DOHH2 (cell line): ENCODE results near the gene SPTBN1.

ENCODE experiments used
- H3F3A ChIP-seq: fragments of 200-600 bp; sonication (generic), shearing (Covaris generic); 2 replicates; pipeline ENCODE4 v1.6.0; 2016; ENCODE audit warnings: antibody characterized with exemption, mild to moderate bottlenecking; ENCODE audit not compliant: control insufficient read depth, insufficient read depth
- H3K27ac ChIP-seq: fragments of 200-600 bp; sonication (generic); 2 replicates; pipeline ENCODE4 v1.5.1; 2014; ENCODE audit warnings: low read depth, mild to moderate bottlenecking, low read length, moderate library complexity
- H3K27me3 ChIP-seq: fragments of 200-600 bp; sonication (generic); 2 replicates; pipeline ENCODE4 v1.6.1; 2014; ENCODE audit warnings: mild to moderate bottlenecking, low read length, mixed read lengths; ENCODE audit not compliant: control insufficient read depth
- H3K36me3 ChIP-seq: fragments of 200-600 bp; sonication (generic); 2 replicates; pipeline ENCODE4 v1.6.1; 2014; ENCODE audit warnings: mild to moderate bottlenecking, low read length, moderate library complexity, mixed read lengths; ENCODE audit not compliant: control insufficient read depth
- H3K4me1 ChIP-seq: fragments of 200-600 bp; sonication (generic); 2 replicates; pipeline ENCODE4 v1.6.1; 2014; ENCODE audit warnings: mild to moderate bottlenecking, low read length, mixed read lengths; ENCODE audit not compliant: control insufficient read depth
- H3K4me2 ChIP-seq: fragments of 200-600 bp; sonication (generic); 2 replicates; pipeline ENCODE4 v1.6.0; 2014; ENCODE audit warnings: mild to moderate bottlenecking, low read length, moderate library complexity
- H3K4me3 ChIP-seq: fragments of 200-600 bp; sonication (generic); 2 replicates; pipeline ENCODE4 v1.5.1; 2014; ENCODE audit warnings: mild to moderate bottlenecking, low read length, mixed read lengths
- H3K79me2 ChIP-seq: fragments of 200-600 bp; sonication (generic); 2 replicates; pipeline ENCODE4 v1.6.1; 2014; ENCODE audit warnings: mild to moderate bottlenecking, low read length, mixed read lengths; ENCODE audit not compliant: control insufficient read depth
- H3K9me2 ChIP-seq: fragments of 200-600 bp; sonication (generic); replicated peaks from 2 replicates; pipeline ENCODE4 v1.6.1; 2014; ENCODE audit warnings: mild to moderate bottlenecking, low read length, mixed read lengths; ENCODE audit not compliant: control insufficient read depth
- H3K9me3 ChIP-seq: fragments of 200-600 bp; sonication (generic); 2 replicates; pipeline ENCODE4 v1.6.1; 2014; ENCODE audit warnings: antibody characterized with exemption, low read length, mixed read lengths; ENCODE audit not compliant: control insufficient read depth, insufficient read depth
- H4K20me1 ChIP-seq: fragments of 200-600 bp; sonication (generic); 2 replicates; pipeline ENCODE4 v1.6.0; 2014; ENCODE audit warnings: low read depth, mild to moderate bottlenecking, antibody characterized with exemption, low read length, moderate library complexity; ENCODE audit not compliant: control insufficient read depth, insufficient read depth
- CTCF ChIP-seq: fragments of 200-600 bp; sonication (generic); IDR thresholded peaks from one replicate; pipeline ENCODE4 v1.5.1; 2014; ENCODE audit warnings: antibody characterized with exemption, mild to moderate bottlenecking, low read depth, low read length; ENCODE audit not compliant: poor library complexity, severe bottlenecking
- EZH2phosphoT487 ChIP-seq: fragments of 200-600 bp; sonication (generic); IDR thresholded peaks from 2 replicates; pipeline ENCODE4 v1.6.1; 2017; ENCODE audit warnings: borderline replicate concordance, mild to moderate bottlenecking, antibody characterized with exemption, low read length, moderate library complexity, mixed read lengths

SPTBN1 gene

GRCh38 chr2:54575379-54575888 lies 119.3 kb downstream of the SPTBN1 start:
- Histone ChIP-seq H3F3A (no peaks in the 10 kb centered on the region), H3K4me1 (peaks cover 52% of the 10 kb centered on the region), H3K9me2 (no peaks in the 10 kb centered on the region), H3K9me3 (no peaks in the 10 kb centered on the region), H4K20me1 (no peaks in the 10 kb centered on the region), H3K27ac (no peak overlapping the region), H3K4me2 (no peak overlapping the region), H3K27me3 (no peaks in the 10 kb centered on the region), H3K79me2 (no peaks in the 10 kb centered on the region), H3K36me3 (no peaks in the 10 kb centered on the region), H3K4me3 (no peak overlapping the region)
- TF ChIP-seq CTCF, result no peak
- TF ChIP-seq EZH2phosphoT487, result no peak

GRCh38 chr2:54577035-54577434 lies 120.9 kb downstream of the SPTBN1 start:
- Histone ChIP-seq H3F3A (peaks cover 10% of the 10 kb centered on the region), H3K9me3 (no peaks in the 10 kb centered on the region), H3K27ac (no peak overlapping the region), H3K9me2 (no peaks in the 10 kb centered on the region), H4K20me1 (no peaks in the 10 kb centered on the region), H3K79me2 (no peaks in the 10 kb centered on the region), H3K27me3 (no peaks in the 10 kb centered on the region), H3K4me1 (peaks cover 52% of the 10 kb centered on the region), H3K4me2 (no peak overlapping the region), H3K4me3 (no peak overlapping the region), H3K36me3 (no peaks in the 10 kb centered on the region)
- TF ChIP-seq EZH2phosphoT487 (no peak), CTCF (no peak)

GRCh38 chr2:54577944-54578647 lies 122.0 kb downstream of the SPTBN1 start:
- H3K27ac ChIP-seq, result no peak overlapping the region
- H3F3A ChIP-seq, result peaks cover 10% of the 10 kb centered on the region
- H3K79me2 ChIP-seq, result no peaks in the 10 kb centered on the region
- no peaks in the 10 kb centered on the region for H3K36me3 ChIP-seq
- H3K27me3 ChIP-seq, result peaks cover 6% of the 10 kb centered on the region; the same call in 1 of the 2 replicates
- H3K4me2 ChIP-seq, result no peak overlapping the region
- H3K9me2 ChIP-seq, result no peaks in the 10 kb centered on the region
- H3K9me3 ChIP-seq, result no peaks in the 10 kb centered on the region
- TF ChIP-seq CTCF, result no peak
- TF ChIP-seq EZH2phosphoT487, result no peak
- H3K4me3 ChIP-seq, result no peak overlapping the region
- peaks cover 52% of the 10 kb centered on the region for H3K4me1 ChIP-seq
- no peaks in the 10 kb centered on the region for H4K20me1 ChIP-seq
